ACC112 (cell line): ENCODE results near the gene APOC3.

Experiments
- H2AFZ ChIP-seq: fragments of 200-600 bp; sonication (generic); one replicate; pipeline ENCODE4 v1.6.0; 2017; ENCODE audit warnings: antibody characterized with exemption, low read length; ENCODE audit not compliant: unreplicated experiment
- H3K27ac ChIP-seq: fragments of 200-600 bp; sonication (generic); 2 replicates; pipeline ENCODE4 v1.5.1; 2014; ENCODE audit warnings: low read depth, mild to moderate bottlenecking, antibody characterized with exemption, low read length, moderate library complexity
- H3K27me3 ChIP-seq: fragments of 200-600 bp; sonication (generic); 2 replicates; pipeline ENCODE4 v1.6.1; 2014; ENCODE audit warnings: mild to moderate bottlenecking, antibody characterized with exemption, low read length, moderate library complexity, mixed read lengths; ENCODE audit not compliant: insufficient read depth
- H3K36me3 ChIP-seq: fragments of 200-600 bp; sonication (generic); 2 replicates; pipeline ENCODE4 v1.6.1; 2016; ENCODE audit warnings: mild to moderate bottlenecking, antibody characterized with exemption, low read length, moderate library complexity, mixed read lengths; ENCODE audit not compliant: insufficient read depth
- H3K4me1 ChIP-seq: fragments of 200-600 bp; sonication (generic); one replicate; pipeline ENCODE4 v1.6.1; 2016; ENCODE audit warnings: low read length, mixed read lengths; ENCODE audit not compliant: insufficient read depth, unreplicated experiment, control insufficient read depth
- H3K4me3 ChIP-seq: fragments of 200-600 bp; sonication (generic); 2 replicates; pipeline ENCODE4 v1.5.1; 2014; ENCODE audit warnings: mild to moderate bottlenecking, low read depth, low read length
- H3K79me2 ChIP-seq: fragments of 200-600 bp; sonication (generic); one replicate; pipeline ENCODE4 v1.6.0; 2016; ENCODE audit warnings: low read length; ENCODE audit not compliant: control insufficient read depth, unreplicated experiment, insufficient read depth

Gene APOC3

GRCh38 chr11:116821050-116821918, 8.4 kb upstream of the APOC3 start:
- H3K27me3 ChIP-seq: no peaks in the 10 kb centered on the region
- no peak overlapping the region for H3K4me3 ChIP-seq
- H3K36me3 ChIP-seq: no peaks in the 10 kb centered on the region
- H3K27ac ChIP-seq: no peak overlapping the region
- no peaks in the 10 kb centered on the region for H3K4me1 ChIP-seq
- no peak overlapping the region for H2AFZ ChIP-seq
- no peaks in the 10 kb centered on the region for H3K79me2 ChIP-seq

- no peaks in the 10 kb centered on the region for H3K4me1 ChIP-seq
- no peak overlapping the region for H3K27ac ChIP-seq
- H3K79me2 ChIP-seq: no peaks in the 10 kb centered on the region
- H3K27me3 ChIP-seq: no peaks in the 10 kb centered on the region
- H2AFZ ChIP-seq: no peak overlapping the region
- no peaks in the 10 kb centered on the region for H3K36me3 ChIP-seq
- no peak overlapping the region for H3K4me3 ChIP-seq
Observed at GRCh38 chr11:116822575-116822974, 7.1 kb upstream of the APOC3 start.

- no peak within 1 kb of the TSS for H3K4me3 ChIP-seq
- no peak within 1 kb of the TSS for H3K27ac ChIP-seq
- no peaks in the 10 kb centered on the region for H3K27me3 ChIP-seq
- no peaks in the 10 kb centered on the region for H3K79me2 ChIP-seq
- no peaks in the 10 kb centered on the region for H3K4me1 ChIP-seq
- no peak within 1 kb of the TSS for H2AFZ ChIP-seq
- H3K36me3 ChIP-seq: no peaks in the 10 kb centered on the region
Observed at GRCh38 chr11:116823031-116823843, 6.5 kb upstream of the APOC3 start, which contains the start of gene APOA4. APOA4 (minus strand) TSS chr11:116823304; CDS start chr11:116823191, 113 bp downstream.

- H3K27me3 ChIP-seq: no peaks in the 10 kb centered on the region
- no peak overlapping the region for H3K27ac ChIP-seq
- no peaks in the 10 kb centered on the region for H3K36me3 ChIP-seq
- no peak overlapping the region for H3K4me3 ChIP-seq
- H3K79me2 ChIP-seq: no peaks in the 10 kb centered on the region
- H3K4me1 ChIP-seq: peaks cover 15% of the 10 kb centered on the region
- no peak overlapping the region for H2AFZ ChIP-seq
Observed at GRCh38 chr11:116825434-116825833, 4.3 kb upstream of the APOC3 start.

GRCh38 chr11:116825854-116826750, 3.6 kb upstream of the APOC3 start:
- no peaks in the 10 kb centered on the region for H3K36me3 ChIP-seq

GRCh38 chr11:116826751-116827431, 2.8 kb upstream of the APOC3 start:
- Histone ChIP-seq H3K4me1 (peaks cover 15% of the 10 kb centered on the region), H3K27ac (no peak overlapping the region), H2AFZ (no peak overlapping the region), H3K36me3 (no peaks in the 10 kb centered on the region), H3K27me3 (no peaks in the 10 kb centered on the region), H3K4me3 (no peak overlapping the region), H3K79me2 (no peaks in the 10 kb centered on the region)

More at GRCh38 chr11:116825854-116826750, 3.6 kb upstream of the APOC3 start:
- no peak overlapping the region for H3K27ac ChIP-seq
- H3K4me3 ChIP-seq: no peak overlapping the region
- H3K27me3 ChIP-seq: no peaks in the 10 kb centered on the region
- H2AFZ ChIP-seq: no peak overlapping the region
- no peaks in the 10 kb centered on the region for H3K79me2 ChIP-seq
- H3K4me1 ChIP-seq: peaks cover 15% of the 10 kb centered on the region

- Histone ChIP-seq H2AFZ (no peak overlapping the region), H3K79me2 (no peaks in the 10 kb centered on the region)
Observed at GRCh38 chr11:116827461-116827860, 2.2 kb upstream of the APOC3 start.

GRCh38 chr11:116828632-116829524, 829 bp upstream of the APOC3 start:
- Histone ChIP-seq H3K27ac (no peak overlapping the region), H3K79me2 (no peaks in the 10 kb centered on the region), H3K36me3 (no peaks in the 10 kb centered on the region), H3K4me3 (no peak overlapping the region), H3K4me1 (peaks cover 15% of the 10 kb centered on the region), H3K27me3 (no peaks in the 10 kb centered on the region), H2AFZ (peak overlapping the region; percentile 1)

More at GRCh38 chr11:116827461-116827860, 2.2 kb upstream of the APOC3 start:
- H3K36me3 ChIP-seq: no peaks in the 10 kb centered on the region
- H3K27me3 ChIP-seq: no peaks in the 10 kb centered on the region
- H3K4me1 ChIP-seq: peaks cover 15% of the 10 kb centered on the region
- H3K4me3 ChIP-seq: no peak overlapping the region
- no peak overlapping the region for H3K27ac ChIP-seq

- Histone ChIP-seq H2AFZ (no peak overlapping the region), H3K4me3 (no peak overlapping the region), H3K27me3 (no peaks in the 10 kb centered on the region), H3K79me2 (no peaks in the 10 kb centered on the region), H3K36me3 (no peaks in the 10 kb centered on the region), H3K27ac (no peak overlapping the region), H3K4me1 (peaks cover 22% of the 10 kb centered on the region)
Observed at GRCh38 chr11:116830184-116830912, 641 bp downstream of the APOC3 start.
